Stimulated activated naive CD4-positive, alpha-beta T cell treated with Interleukin-2 at 50 U/mL for 16 hours (primary cell): Measurements from ENCODE around the gene FAHD1.

Experiments used
- DNase-seq: peaks from one replicate; lab custom pipeline; 2025; lab: John Stamatoyannopoulos, UW

Gene FAHD1

DNA sequence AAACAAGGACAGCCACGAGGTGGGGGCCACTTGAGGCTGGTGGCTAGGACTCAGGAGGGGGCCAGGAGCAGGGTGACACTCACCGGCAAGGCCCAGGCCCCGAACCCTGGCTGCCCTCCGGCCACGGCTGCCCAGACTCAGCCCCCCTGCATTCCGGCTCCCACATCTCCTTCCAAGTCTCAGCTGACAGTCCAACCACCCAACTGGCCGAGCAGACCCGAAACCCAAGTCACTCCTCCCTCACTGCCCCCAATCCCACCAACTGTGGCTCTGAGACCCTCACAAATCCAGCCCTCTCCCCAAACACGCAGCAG lies 9.8 kb upstream of the FAHD1 start:
- no peak for DNase-seq

GRCh38 chr16:1817716-1818115 lies 9.3 kb upstream of the FAHD1 start:
- DNase-seq = no peak

DNA sequence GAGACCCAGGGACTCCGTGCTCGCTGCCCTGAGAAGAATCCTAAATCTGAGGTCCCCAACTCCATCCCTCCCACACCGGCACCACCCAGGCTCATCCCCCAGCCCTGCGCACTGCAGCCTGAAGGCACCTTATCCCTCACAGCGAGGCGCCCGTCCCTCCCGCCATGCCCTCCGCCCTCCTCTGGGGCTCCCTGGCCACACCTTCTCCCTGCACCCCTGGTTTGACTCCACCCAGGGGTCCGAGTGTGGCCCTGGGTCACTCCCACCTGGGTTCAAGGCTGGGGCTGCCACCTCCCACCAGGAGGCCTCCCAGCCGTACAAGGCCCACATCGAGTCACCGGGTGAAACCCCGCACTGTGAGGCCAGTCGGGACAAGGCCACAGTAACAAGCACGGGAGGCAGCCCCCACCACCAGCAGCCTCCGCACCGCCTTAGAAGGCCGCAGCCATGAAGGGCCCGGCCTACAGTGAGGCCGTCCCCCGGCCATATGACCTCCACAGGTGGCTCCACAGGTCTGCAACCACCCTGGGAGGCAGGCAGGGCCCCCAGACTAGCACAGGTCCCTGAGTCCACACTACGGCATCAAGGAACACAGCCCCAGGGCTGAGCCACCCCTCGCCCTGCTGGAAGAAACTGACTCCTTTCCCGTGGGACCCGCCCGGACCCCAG lies 8.7 kb upstream of the FAHD1 start:
- no peak for DNase-seq

DNA sequence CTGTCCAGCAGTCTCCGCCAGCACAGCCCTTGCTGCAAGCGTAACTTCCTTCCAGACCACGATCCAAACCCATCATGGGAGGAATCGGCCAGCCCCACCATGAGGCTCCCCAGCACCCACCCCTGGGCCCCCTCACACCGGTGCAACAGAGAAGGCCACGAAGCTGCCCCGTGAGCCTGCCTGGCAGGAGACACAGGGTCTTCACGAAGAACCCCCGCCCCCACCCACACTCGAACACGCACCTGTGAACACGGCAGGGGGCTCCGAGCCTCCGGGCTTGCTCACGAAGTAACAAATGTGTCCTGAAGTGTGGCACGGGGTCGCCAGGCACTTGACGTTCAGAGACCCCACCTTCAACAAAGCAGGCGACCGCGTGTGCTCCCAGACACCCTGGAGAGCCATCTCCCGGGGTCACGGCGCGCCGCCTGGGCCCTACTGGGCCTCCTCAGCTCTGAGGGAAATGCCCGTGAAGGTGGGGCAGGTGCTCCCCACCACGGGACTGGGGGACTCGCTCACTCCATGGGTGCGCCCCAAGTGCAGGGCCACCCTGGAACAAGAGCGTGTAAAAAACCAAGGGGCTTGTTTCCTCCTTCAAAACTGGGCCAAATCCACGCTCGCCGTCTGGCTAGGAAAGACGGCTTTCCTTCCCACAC lies 8.0 kb upstream of the FAHD1 start:
- DNase-seq = no peak

DNA sequence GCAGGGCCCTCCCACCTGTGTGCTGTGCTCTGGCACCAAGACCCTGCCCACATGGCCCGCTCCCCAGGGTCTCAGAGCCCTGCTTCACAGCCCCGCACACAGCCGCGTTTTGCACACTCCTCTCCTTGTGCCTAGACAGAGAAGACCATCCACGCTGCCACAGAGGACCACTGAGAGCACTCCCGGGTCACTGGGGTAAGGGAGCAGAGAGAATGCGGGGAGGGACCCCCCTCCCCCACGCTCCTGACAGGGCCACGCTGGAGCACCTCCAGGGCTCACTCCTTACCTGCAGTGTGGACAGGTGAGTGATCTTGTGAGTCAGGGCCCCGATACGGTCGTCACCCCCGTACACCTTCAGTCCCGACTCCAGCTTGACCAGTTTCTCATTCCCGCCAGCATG lies 7.4 kb upstream of the FAHD1 start:
- no peak for DNase-seq

DNA sequence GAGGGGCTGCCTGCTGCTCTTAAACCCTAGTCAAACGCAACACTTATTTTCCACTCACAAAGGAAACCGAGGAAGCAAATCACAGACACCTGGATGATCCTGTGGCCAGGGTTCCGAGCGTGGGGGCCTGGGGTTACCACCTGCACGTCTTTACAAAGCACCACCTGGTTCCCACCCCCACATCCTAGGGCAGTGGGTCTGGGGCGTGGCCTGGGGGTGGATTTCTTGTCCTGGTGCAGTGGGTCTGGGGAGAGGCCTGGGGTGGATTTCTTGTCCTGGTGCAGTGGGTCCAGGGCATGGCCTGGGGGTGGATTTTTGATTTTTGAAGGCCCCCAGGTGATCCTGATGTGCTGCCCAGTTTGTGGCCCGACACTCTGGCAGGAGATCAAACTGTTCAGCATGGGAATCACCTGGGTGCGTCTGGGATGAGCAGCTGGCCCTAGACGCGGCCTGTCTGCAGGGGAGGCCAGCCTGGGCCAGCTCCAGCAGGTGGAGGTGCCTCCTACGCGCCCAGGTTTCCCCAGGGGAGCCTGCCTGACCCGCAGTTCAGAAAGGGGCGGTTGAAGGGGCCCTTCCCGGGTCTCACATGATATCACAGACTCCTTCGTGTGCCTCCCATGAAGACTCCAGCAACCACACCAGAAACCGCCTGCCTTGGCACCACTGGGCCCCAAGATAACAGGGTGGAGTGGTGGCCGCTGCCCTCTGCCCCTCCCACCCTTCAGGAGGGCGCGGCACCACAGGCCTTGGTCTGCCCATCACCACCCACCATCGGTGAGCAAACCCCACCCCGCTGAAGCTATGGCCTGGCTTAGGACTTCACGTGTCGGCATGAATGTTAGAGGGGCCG lies 6.7 kb upstream of the FAHD1 start:
- no peak for DNase-seq

DNA sequence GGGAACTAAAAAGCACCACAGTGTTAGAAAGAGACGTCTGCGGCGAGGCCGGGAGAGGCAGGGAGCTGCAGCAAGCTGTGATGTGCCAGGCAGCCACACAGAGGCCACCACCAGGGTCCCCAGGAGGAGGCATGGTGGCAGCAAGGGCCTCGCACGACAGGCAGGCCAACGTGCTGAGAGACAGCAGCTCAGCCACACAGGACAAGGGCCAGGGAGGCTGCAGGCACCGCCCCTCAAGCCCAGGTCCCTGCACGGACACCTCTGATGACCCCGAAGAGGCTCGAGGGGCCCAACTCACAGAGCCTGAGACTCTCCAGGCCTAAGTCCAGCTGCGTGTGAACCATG lies 6.1 kb upstream of the FAHD1 start:
- no peak for DNase-seq

GRCh38 chr16:1821861-1822611 lies 5.0 kb upstream of the FAHD1 start:
- DNase-seq = no peak

- no peak for DNase-seq
Observed at GRCh38 chr16:1822801-1823200, 4.2 kb upstream of the FAHD1 start.

- DNase-seq = no peak
Observed at GRCh38 chr16:1823821-1824220, 3.2 kb upstream of the FAHD1 start.

DNA sequence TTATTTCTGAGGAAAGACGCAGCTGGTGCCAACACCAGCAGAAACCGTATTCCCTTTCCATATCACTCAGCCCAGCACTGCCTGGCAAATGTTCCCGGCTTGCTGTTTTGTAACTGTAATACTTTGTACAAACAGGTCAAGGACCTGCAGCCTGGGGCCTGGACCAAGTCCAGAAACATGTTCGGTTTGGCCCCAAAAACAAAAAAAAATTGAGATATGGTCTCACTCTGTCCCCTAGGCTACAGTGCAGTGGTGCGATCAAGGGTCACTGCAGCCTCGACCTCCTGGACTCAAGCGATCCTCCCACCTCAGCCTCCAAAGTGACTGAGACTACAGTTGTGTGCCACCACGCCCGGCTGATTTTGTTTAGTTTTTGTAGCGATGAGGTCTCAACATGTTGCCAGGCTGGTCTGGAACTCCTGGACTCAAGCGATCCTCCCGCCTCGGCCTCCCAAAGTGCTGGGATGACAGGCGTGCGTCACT lies 1.6 kb upstream of the FAHD1 start:
- DNase-seq = no peak

- DNase-seq = peak; percentile 76
Observed at GRCh38 chr16:1825864-1826690, 929 bp upstream of the FAHD1 start.

DNA sequence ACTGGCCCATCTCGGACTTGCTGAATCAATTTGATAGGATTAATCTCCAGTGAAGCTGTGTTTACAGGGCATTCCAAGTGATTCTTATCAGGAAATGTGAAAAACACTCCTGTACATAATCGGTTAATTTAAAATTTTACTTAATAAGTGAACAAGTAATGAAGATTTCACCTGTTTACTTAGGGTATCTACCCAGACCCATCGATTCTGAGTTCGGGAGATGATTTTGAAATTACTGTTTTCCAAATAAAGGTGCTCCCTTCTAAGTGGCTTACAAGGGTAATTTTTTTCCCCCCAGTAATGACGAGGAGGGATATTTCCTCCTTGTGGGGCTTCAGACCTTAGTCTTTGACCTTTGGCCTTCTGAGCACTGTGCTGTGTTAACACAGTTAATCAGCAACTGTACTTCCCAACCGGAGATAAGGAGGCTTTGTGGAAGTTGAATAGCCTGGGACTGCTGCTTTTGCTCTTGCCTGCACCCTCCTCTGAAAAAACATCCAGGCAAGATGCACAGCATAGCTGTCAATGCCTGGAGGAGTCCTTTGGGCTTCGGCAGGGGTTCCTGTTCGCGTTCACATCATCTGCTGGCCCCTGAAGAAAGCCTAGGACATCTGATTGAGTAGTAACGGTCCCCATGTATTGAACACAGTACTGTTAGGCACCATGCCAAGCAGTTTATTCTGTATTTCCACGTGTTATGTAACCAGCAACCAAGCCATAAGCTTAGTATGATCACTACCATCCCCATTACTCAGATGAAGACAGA lies 1.8 kb downstream of the FAHD1 start:
- no peak for DNase-seq

- no peak for DNase-seq
Observed at GRCh38 chr16:1830213-1830612, 3.2 kb downstream of the FAHD1 start.

GRCh38 chr16:1831186-1832075 lies 4.4 kb downstream of the FAHD1 start:
- DNase-seq = no peak

DNA sequence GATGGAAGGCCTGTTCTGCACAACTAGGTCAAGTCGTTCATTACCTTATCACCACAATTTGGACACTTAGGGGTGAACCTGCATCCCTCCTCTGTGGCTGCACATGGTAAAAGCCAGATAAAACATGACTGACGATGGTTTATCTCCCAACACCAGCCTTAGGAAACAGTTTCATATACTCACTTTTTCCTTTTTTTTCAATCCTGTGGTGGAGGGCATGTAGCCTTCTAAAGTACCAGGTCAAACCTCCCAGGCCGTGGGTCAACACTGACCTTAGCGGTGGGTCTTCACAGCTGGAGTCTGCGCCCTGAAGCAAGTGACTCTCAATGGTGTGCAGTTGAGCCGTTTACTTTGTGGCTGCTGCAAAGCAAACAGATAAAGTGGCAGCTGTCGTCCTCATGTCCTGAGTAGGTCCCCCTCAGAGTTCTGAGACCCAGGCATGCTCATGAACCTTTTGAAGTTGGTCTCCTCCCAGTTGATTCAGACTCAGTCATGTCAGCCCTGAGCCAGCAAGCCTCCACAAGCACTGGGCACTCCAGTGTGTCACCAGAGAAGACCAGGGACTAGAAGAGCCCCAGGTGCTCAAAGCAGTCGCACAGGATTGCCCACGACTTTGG lies 5.9 kb downstream of the FAHD1 start:
- DNase-seq = no peak

- no peak for DNase-seq
Observed at GRCh38 chr16:1834096-1834495, 7.1 kb downstream of the FAHD1 start.

DNA sequence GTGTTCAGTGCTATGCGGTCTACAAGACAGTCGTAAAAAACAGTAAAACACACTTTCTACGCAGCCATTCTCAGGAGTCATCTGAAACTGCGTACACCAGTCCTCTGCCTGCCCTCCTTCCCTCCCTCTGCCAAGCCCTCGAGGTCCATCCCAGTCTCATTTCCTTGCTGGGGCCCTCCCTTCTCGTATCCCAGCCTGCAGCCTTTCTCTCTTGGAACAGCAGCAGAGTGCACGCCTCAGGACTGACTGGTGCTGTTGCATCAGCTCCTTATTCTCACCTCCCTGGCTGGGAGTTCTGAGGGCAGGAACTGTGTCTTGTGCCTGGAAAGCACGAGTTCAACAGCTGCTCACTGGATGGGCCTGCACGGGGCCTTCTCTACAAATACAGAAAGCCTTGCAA lies 12.5 kb downstream of the FAHD1 start:
- no peak for DNase-seq

- DNase-seq = no peak
Observed at GRCh38 chr16:1845985-1846384, 19.0 kb downstream of the FAHD1 start.
